Ectodermal cell (in vitro differentiated cells): Measurements from ENCODE around the gene IDH3B.

ENCODE experiments used
- H3K27ac ChIP-seq: 2 replicates; pipeline ENCODE4 v1.7.0; 2013; ENCODE audit warnings: mild to moderate bottlenecking, low read depth, low read length; ENCODE audit not compliant: insufficient read depth, poor library complexity, severe bottlenecking
- H3K27me3 ChIP-seq: 2 replicates; pipeline ENCODE4 v1.7.0; 2013; ENCODE audit warnings: mild to moderate bottlenecking, low read length; ENCODE audit not compliant: insufficient read depth, control insufficient read depth, poor library complexity, severe bottlenecking
- H3K36me3 ChIP-seq: one replicate; pipeline ENCODE4 v1.7.0; 2013; ENCODE audit warnings: low read length; ENCODE audit not compliant: control insufficient read depth, insufficient read depth
- H3K4me1 ChIP-seq: one replicate; pipeline ENCODE4 v1.7.0; 2013; ENCODE audit warnings: low read length; ENCODE audit not compliant: control insufficient read depth, insufficient read depth
- H3K4me3 ChIP-seq: 2 replicates; pipeline ENCODE4 v1.7.0; 2013; ENCODE audit warnings: low read depth, low read length, control low read depth; ENCODE audit not compliant: insufficient read depth
- H3K9me3 ChIP-seq: 2 replicates; pipeline ENCODE4 v1.7.0; 2013; ENCODE audit warnings: mild to moderate bottlenecking, low read length, moderate library complexity; ENCODE audit not compliant: control insufficient read depth
- WGBS, 2 experiments: methylation state at CpG; one replicate each; pipeline ENCODE4 v1.1.7; 2013; ENCODE audit warnings: missing lambda C conversion rate in 2 of 2; 5-methylcytosine and 5-hydroxymethylcytosine counted together

Gene IDH3B

DNA sequence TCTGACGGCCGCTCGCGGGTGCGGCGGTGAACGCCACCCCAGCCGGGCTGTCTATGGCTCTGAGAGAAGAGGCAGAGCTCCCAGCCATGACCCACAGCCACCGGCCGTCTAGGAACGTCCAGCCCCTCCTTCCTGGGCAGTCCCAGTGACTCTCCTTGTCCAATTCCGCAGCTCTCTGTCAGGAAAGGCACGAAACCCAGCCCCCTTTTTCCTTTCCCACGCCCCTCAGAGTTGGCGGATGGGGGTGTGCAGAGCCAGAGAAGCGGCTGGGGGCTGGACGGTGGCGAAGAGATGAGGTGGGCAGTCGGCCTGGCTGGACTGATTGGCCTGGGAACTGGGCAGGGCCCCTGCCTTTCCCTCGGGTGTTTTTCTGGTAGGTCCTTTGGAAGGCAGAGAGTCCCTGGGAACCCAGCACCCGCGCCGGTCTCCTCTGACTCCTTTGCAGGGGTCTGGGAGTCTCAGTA lies 30.0 kb upstream of the IDH3B start:
- peaks cover 79% of the 10 kb centered on the region for H3K27me3 ChIP-seq
- WGBS, 2 experiments: 5 to 6% methylated on average over 23 of the region's 23 CpGs
- H3K27ac ChIP-seq: no peak overlapping the region
- H3K4me1 ChIP-seq: peaks cover 11% of the 10 kb centered on the region
- H3K9me3 ChIP-seq: no peaks in the 10 kb centered on the region
- peak overlapping the region; percentile 1 for H3K4me3 ChIP-seq
- no peaks in the 10 kb centered on the region for H3K36me3 ChIP-seq

DNA sequence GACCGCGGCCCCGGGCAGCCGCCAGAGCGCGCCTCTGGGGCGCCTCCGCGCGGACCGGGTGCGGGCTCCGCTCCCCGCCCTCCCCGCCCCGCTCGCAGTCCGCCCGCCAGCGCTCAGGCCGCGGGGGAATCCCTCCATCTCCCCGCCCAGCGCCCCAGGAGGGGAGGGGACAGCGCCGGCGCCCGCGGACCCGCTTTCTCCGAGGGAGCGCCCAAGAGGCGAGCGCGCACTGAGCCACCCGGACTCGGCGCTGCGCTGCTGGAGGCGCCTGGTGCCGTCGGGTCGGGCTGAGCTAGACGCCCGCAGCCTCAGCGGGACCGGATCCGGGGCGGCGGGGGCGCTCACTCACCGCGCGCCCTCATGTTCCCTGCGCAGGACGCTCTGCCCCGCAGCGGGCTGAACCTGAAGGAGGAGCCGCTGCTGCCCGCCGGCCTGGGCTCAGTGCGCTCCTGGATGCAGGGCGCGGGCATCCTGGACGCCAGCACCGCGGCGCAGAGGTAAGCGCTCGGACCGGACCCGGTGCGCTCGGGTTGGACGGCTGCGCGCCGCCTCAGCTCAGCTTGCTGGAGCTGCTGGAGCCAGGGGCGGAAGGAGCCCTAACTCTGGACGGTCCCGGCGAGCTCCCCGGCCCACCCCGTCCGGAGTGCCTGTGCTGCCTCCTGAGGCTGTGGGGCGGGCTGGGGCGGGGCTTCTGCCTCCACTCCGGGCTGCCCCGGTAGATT lies 29.4 kb upstream of the IDH3B start:
- WGBS, 2 experiments: 2% methylated on average over 89 of the region's 89 CpGs
- H3K9me3 ChIP-seq: no peaks in the 10 kb centered on the region
- no peak overlapping the region for H3K4me3 ChIP-seq
- H3K27me3 ChIP-seq: peaks cover 85% of the 10 kb centered on the region
- H3K27ac ChIP-seq: no peak overlapping the region
- H3K4me1 ChIP-seq: peaks cover 11% of the 10 kb centered on the region
- H3K36me3 ChIP-seq: no peaks in the 10 kb centered on the region

- Histone ChIP-seq H3K27me3 (peaks cover 89% of the 10 kb centered on the region), H3K36me3 (no peaks in the 10 kb centered on the region), H3K9me3 (no peaks in the 10 kb centered on the region), H3K4me1 (peaks cover 11% of the 10 kb centered on the region), H3K4me3 (no peak overlapping the region), H3K27ac (no peak overlapping the region)
- 0% methylated on average over 64 of the region's 64 CpGs for WGBS, 2 experiments
Observed at GRCh38 chr20:2692886-2693285, 28.9 kb upstream of the IDH3B start.

- H3K4me1 ChIP-seq: peaks cover 11% of the 10 kb centered on the region
- no peak within 1 kb of the TSS for H3K27ac ChIP-seq
- H3K27me3 ChIP-seq: peaks cover 91% of the 10 kb centered on the region
- H3K9me3 ChIP-seq: no peaks in the 10 kb centered on the region
- H3K36me3 ChIP-seq: no peaks in the 10 kb centered on the region
- H3K4me3 ChIP-seq: peak within 1 kb of the TSS; percentile 34
- 2% methylated on average over 101 to 106 of the region's 106 CpGs for WGBS, 2 experiments
Observed at GRCh38 chr20:2692036-2692885, 28.2 kb upstream of the IDH3B start, which contains the start of gene EBF4. Gene EBF4, plus strand, starts transcription at chr20:2692780. Its CDS starts 866 bp downstream, at chr20:2693646.

GRCh38 chr20:2691663-2692035 lies 27.6 kb upstream of the IDH3B start:
- Histone ChIP-seq H3K4me3 (no peak overlapping the region), H3K4me1 (peaks cover 11% of the 10 kb centered on the region), H3K27ac (no peak overlapping the region), H3K36me3 (no peaks in the 10 kb centered on the region), H3K9me3 (no peaks in the 10 kb centered on the region), H3K27me3 (peaks cover 92% of the 10 kb centered on the region)
- WGBS, 2 experiments: 47 to 49% methylated on average over 10 of the region's 10 CpGs

- no peak overlapping the region for H3K4me3 ChIP-seq
Observed at GRCh38 chr20:2691127-2691526, 27.1 kb upstream of the IDH3B start.

GRCh38 chr20:2690718-2691117 lies 26.7 kb upstream of the IDH3B start:
- WGBS, 2 experiments: 80 to 83% methylated on average over 6 of the region's 6 CpGs
- Histone ChIP-seq H3K9me3 (no peaks in the 10 kb centered on the region), H3K4me1 (peaks cover 11% of the 10 kb centered on the region), H3K36me3 (no peaks in the 10 kb centered on the region), H3K27me3 (peaks cover 94% of the 10 kb centered on the region), H3K4me3 (no peak overlapping the region), H3K27ac (no peak overlapping the region)

More at GRCh38 chr20:2691127-2691526, 27.1 kb upstream of the IDH3B start:
- WGBS, 2 experiments: 85% methylated on average over 8 of the region's 8 CpGs
- no peaks in the 10 kb centered on the region for H3K36me3 ChIP-seq
- peaks cover 94% of the 10 kb centered on the region for H3K27me3 ChIP-seq
- H3K9me3 ChIP-seq: no peaks in the 10 kb centered on the region
- no peak overlapping the region for H3K27ac ChIP-seq
- peaks cover 11% of the 10 kb centered on the region for H3K4me1 ChIP-seq

DNA sequence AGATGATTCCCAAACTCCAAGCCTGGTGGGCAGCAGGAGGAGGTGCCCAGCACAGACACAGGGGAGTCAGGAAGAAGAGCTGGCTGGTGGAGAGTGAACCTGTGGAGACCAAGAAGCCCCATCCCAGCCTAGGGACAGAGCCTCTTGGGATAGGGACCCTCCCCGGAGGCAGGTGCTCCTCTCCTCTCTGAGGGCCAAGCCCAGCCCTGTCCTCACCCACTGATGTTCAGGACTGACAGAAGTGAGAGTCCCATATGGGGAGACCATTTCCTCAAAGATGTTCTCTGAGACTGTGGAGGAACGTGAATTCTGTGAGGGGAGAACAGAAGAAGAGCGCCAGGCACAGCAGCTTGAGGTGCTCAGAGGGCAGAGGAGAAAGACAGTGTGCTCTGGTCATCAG lies 26.2 kb upstream of the IDH3B start:
- no peaks in the 10 kb centered on the region for H3K36me3 ChIP-seq
- H3K4me1 ChIP-seq: peaks cover 6% of the 10 kb centered on the region
- no peaks in the 10 kb centered on the region for H3K9me3 ChIP-seq
- no peak overlapping the region for H3K4me3 ChIP-seq
- peaks cover 94% of the 10 kb centered on the region for H3K27me3 ChIP-seq
- WGBS, 2 experiments: 80 to 83% methylated on average over 3 of the region's 3 CpGs
- H3K27ac ChIP-seq: no peak overlapping the region

- WGBS, 2 experiments: 8 to 10% methylated on average over 15 to 18 of the region's 18 CpGs
- Histone ChIP-seq H3K27ac (no peak overlapping the region), H3K4me3 (no peak overlapping the region), H3K4me1 (no peaks in the 10 kb centered on the region), H3K9me3 (no peaks in the 10 kb centered on the region), H3K27me3 (peaks cover 78% of the 10 kb centered on the region), H3K36me3 (no peaks in the 10 kb centered on the region)
Observed at GRCh38 chr20:2688041-2688591, 24.1 kb upstream of the IDH3B start.

DNA sequence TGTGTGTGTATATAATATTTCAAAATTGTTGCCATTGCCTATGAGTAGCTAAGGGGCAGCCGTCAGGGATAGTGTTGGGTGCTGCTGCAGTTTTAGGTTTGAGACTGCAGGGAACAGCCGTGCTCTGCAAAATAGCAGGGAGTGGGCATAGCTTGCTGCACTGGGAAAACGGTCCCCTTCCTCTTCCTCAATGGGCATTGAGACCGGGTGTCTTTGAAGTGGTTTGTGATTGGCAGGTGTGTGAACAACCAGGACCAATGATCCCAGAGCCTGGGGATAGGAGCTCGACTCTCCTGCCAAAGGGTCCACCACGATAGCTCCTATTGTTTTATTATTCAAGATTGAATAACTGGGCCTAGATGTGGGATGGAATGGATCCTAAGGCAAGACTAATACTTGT lies 23.5 kb upstream of the IDH3B start:
- Histone ChIP-seq H3K36me3 (no peaks in the 10 kb centered on the region), H3K9me3 (no peaks in the 10 kb centered on the region), H3K4me1 (no peaks in the 10 kb centered on the region), H3K4me3 (no peak overlapping the region), H3K27ac (no peak overlapping the region), H3K27me3 (peaks cover 78% of the 10 kb centered on the region)
- WGBS, 2 experiments: 38 to 39% methylated on average over 6 of the region's 6 CpGs
